GF-D8 (cell line): Measurements from ENCODE around the gene FRK.

Experiments used
- DNase-seq: peaks from one replicate; lab custom pipeline; 2025; lab: John Stamatoyannopoulos, UW

The FRK gene

DNA sequence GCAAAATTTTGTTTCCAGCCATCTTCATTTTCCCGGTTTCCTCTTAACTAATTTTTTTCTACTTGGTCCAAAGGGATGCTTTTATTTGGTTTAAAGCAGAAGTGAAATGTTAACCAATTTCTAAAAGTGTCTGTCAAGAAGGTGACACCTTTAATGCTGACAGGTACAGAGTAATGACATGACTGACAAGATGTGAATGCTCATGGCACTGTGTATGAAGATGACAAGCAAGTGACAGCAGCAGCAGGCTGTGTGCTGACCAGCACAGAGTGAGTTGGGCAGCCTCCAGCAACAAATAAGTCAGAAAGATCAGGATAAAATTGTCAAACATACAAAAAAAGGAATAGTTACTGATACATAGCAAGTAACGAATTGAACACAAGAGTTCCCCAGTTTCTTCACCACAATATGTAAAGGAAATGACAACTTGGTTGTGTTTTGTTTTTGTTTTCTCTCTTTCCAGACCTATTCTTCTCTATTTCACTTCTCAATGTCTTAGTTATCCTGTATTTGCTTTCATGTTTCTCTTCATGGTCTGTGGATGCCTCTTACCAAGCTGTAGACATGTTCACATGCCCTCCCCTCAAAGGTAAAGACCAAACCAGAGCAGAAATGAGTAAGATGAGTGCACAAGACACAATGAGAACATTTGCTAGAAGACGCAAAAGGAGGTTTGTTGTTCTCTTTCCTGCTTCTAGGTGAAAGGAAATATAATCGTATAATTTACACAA is 174.9 kb downstream of the FRK start:
- DNase-seq, result no peak

DNA sequence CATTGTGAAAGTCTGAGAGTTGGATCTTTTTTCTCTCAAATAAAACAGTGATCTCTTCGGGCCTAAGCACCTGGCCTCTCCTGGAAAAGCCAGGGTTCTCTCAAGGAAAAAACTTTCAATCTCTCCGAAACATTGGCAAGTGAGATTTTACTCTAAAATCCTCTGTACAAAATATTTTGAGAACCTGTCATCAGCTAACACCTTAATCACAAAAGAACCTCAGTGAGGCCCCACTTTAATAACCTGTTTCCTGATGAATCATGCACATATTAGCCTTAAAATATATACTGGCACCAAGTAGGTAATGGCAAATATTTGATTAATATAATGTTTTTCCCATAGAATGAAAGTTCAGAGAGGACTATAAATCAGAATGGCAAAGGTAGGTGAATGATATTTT is 177.9 kb downstream of the FRK start:
- no peak for DNase-seq

DNA sequence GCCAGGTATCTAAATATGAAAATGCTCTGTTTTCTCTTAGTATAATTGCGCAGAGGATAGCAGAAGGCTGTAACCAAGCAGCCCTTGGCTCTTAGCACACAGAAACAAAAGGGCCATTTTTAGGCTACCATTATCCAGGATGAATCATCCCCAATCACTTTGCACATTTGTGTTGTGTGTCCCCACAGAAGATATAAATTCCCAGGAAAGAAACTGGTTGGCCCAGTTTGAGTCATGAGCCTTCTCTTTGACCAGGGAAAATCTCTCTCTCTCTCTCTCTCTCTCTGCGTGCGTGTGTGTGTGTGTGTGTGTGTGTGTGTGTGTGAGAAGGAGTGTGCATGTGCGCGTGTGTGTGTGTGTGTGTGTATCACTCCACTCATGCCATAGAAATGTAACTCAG is 178.5 kb downstream of the FRK start:
- DNase-seq, result no peak
